GM18517 (cell line): ENCODE measurements around the gene MACROH2A2.

Experiments
- ATAC-seq: cut with Tn5 transposase; IDR thresholded peaks from one replicate; pipeline ENCODE4 v1.9.1; 2021; ENCODE audit warnings: mild to moderate bottlenecking, moderate library complexity; ENCODE audit not compliant: unreplicated experiment

The MACROH2A2 gene

GRCh38 chr10:70125918-70126552 is 73.4 kb downstream of the MACROH2A2 start:
- no peak for ATAC-seq

- ATAC-seq, result no peak
These were observed 74.2 kb downstream of the MACROH2A2 start for GRCh38 chr10:70126700-70127395.

- ATAC-seq, result no peak
These were observed 78.4 kb downstream of the MACROH2A2 start for GRCh38 chr10:70130878-70131559.

- ATAC-seq, result no peak
These were observed 78.9 kb downstream of the MACROH2A2 start for GRCh38 chr10:70131560-70131937.

GRCh38 chr10:70132098-70133029 is 79.7 kb downstream of the MACROH2A2 start, which contains the start of gene AIFM2:
TSS of gene AIFM2 (minus strand) at chr10:70132825. CDS start at chr10:70124084, 8,741 bp downstream.
- peak; percentile 76 for ATAC-seq

GRCh38 chr10:70135046-70135445 is 82.4 kb downstream of the MACROH2A2 start:
- no peak for ATAC-seq

- ATAC-seq, result no peak
These were observed 83.0 kb downstream of the MACROH2A2 start for GRCh38 chr10:70135684-70136083.

GRCh38 chr10:70137135-70137534 is 84.5 kb downstream of the MACROH2A2 start:
- no peak for ATAC-seq

GRCh38 chr10:70137927-70138883 is 85.6 kb downstream of the MACROH2A2 start:
- no peak for ATAC-seq

- no peak for ATAC-seq
These were observed 86.7 kb downstream of the MACROH2A2 start for GRCh38 chr10:70139151-70139996.

GRCh38 chr10:70139997-70140250 is 87.3 kb downstream of the MACROH2A2 start:
- no peak for ATAC-seq

GRCh38 chr10:70140297-70140696 is 87.7 kb downstream of the MACROH2A2 start:
- ATAC-seq, result no peak

- no peak for ATAC-seq
These were observed 89.9 kb downstream of the MACROH2A2 start for GRCh38 chr10:70142555-70142954.

- ATAC-seq, result no peak
These were observed 91.9 kb downstream of the MACROH2A2 start for GRCh38 chr10:70144372-70145110.

- peak; percentile 6 for ATAC-seq
These were observed 92.6 kb downstream of the MACROH2A2 start for GRCh38 chr10:70145166-70145665.

GRCh38 chr10:70145666-70146488 is 93.2 kb downstream of the MACROH2A2 start:
- ATAC-seq, result peak; percentile 40

GRCh38 chr10:70146489-70147258 is 94.0 kb downstream of the MACROH2A2 start, which contains the start of gene TYSND1:
TSS of gene TYSND1 (minus strand) at chr10:70146700. CDS start at chr10:70146586, 114 bp downstream.
- ATAC-seq, result peak; percentile 85
